Endothelial cell of umbilical vein (primary cell): ENCODE measurements around the gene COL4A2. TPM values are rescaled to one million over a fixed set of nuclear protein-coding genes. Genes with fewer than 3 reads are reported as not detected.

Experiments
- BruUV-seq: library from RNA; stranded (reverse); fragments of 400-500 nt; replicated peaks from 2 replicates; lab custom pipeline; 2021; lab: Mats Ljungman, UMichigan
- CTCF ChIA-PET: fragments of 300-600, 350-600 bp; sonication (Branson Sonifier 250); formaldehyde crosslinking; loops from one replicate; lab custom pipeline; 2021; ENCODE audit warnings: antibody characterized with exemption, inconsistent platforms; lab: Charles Lee
- POLR2A ChIA-PET: fragments of 300-600, 350-600 bp; sonication (Branson Sonifier 250); formaldehyde crosslinking; loops from one replicate; lab custom pipeline; 2021; ENCODE audit warnings: antibody characterized with exemption, inconsistent platforms; lab: Charles Lee
- DNase-seq: peaks from one replicate; pipeline ENCODE4 v3.0.0-alpha.2; 2011; ENCODE audit warnings: low read depth, low spot score
- FAIRE-seq: peaks from 2 replicates; lab custom pipeline; 2011; peaks lifted over from hg19 to GRCh38; lab: Jason Lieb, UNC
- H2AFZ ChIP-seq: 2 replicates; pipeline ENCODE4 v1.6.0; 2012; ENCODE audit warnings: low read depth, low read length, control low read depth, inconsistent platforms
- H3K27ac ChIP-seq: 2 replicates; pipeline ENCODE4 v1.5.1; 2011; ENCODE audit warnings: low read depth, mild to moderate bottlenecking, control low read depth, low read length, moderate library complexity; ENCODE audit not compliant: insufficient read depth
- H3K27me3 ChIP-seq, 2 experiments: 2 replicates each; pipeline versions ENCODE4 v1.6.0 to v1.6.1; 2011; ENCODE audit warnings: low read length in 2 of 2, mixed read lengths in 1 of 2; ENCODE audit not compliant: control insufficient read depth in 2 of 2, insufficient read depth in 2 of 2
- H3K36me3 ChIP-seq, 2 experiments: 2 replicates in 1 of 2; 3 replicates in 1 of 2; pipeline ENCODE4 v1.5.1; 2011; ENCODE audit warnings: low read length in 2 of 2, mild to moderate bottlenecking in 1 of 2, moderate library complexity in 1 of 2; ENCODE audit not compliant: control insufficient read depth in 2 of 2, insufficient read depth in 2 of 2; ENCODE audit errors: extremely low read depth in 1 of 2
- H3K4me1 ChIP-seq: 3 replicates; pipeline ENCODE4 v1.5.1; 2011; ENCODE audit warnings: mild to moderate bottlenecking, low read length; ENCODE audit not compliant: control insufficient read depth, insufficient read depth; ENCODE audit errors: extremely low read depth
- H3K4me2 ChIP-seq: 2 replicates; pipeline ENCODE4 v1.6.1; 2011; ENCODE audit warnings: low read length, control low read depth, mixed read lengths; ENCODE audit not compliant: insufficient read depth
- H3K4me3 ChIP-seq, 3 experiments: fragments of 200-600 bp in 1 of 3; sonication (generic), shearing (Covaris generic) in 1 of 3; replicated peaks in 1 of 3; 2 replicates each; pipeline ENCODE4 v1.5.1; 2011 to 2016; ENCODE audit warnings: control low read depth in 3 of 3, low read length in 3 of 3, mild to moderate bottlenecking in 2 of 3, inconsistent platforms in 1 of 3, low read depth in 1 of 3, moderate library complexity in 1 of 3; ENCODE audit not compliant: insufficient read depth in 1 of 3
- H3K79me2 ChIP-seq: 2 replicates; pipeline ENCODE4 v1.6.0; 2012; ENCODE audit warnings: low read length, inconsistent platforms; ENCODE audit not compliant: control insufficient read depth, insufficient read depth
- H3K9ac ChIP-seq: replicated peaks from 2 replicates; pipeline ENCODE3; 2011; ENCODE audit warnings: low read length, control low read depth; ENCODE audit not compliant: insufficient read depth; ENCODE audit errors: extremely low read depth
- H3K9me1 ChIP-seq: replicated peaks from 3 replicates; pipeline ENCODE4 v1.6.0; 2011; ENCODE audit warnings: mild to moderate bottlenecking, low read length; ENCODE audit not compliant: control insufficient read depth, insufficient read depth; ENCODE audit errors: extremely low read depth
- H3K9me3 ChIP-seq: replicated peaks from 2 replicates; pipeline ENCODE4 v1.5.1; 2012; ENCODE audit warnings: low read length, inconsistent platforms; ENCODE audit not compliant: control insufficient read depth, insufficient read depth
- H4K20me1 ChIP-seq: replicated peaks from 2 replicates; pipeline ENCODE3; 2011; ENCODE audit warnings: mild to moderate bottlenecking, low read length; ENCODE audit not compliant: control insufficient read depth, insufficient read depth; ENCODE audit errors: extremely low read depth
- CTCF ChIP-seq, 2 donors: IDR thresholded peaks; 1 replicate in 1 of 2; 2 replicates in 1 of 2; pipeline ENCODE4 v1.5.1; 2011; ENCODE audit warnings: low read length in 2 of 2, mild to moderate bottlenecking in 2 of 2, moderate library complexity in 2 of 2, control low read depth in 1 of 2, inconsistent platforms in 1 of 2, low read depth in 1 of 2; ENCODE audit not compliant: insufficient read depth in 1 of 2; ENCODE audit errors: extremely low read depth in 1 of 2
- EZH2 ChIP-seq: IDR thresholded peaks from 2 replicates; pipeline ENCODE4 v1.6.1; 2012; ENCODE audit warnings: borderline replicate concordance, low read depth, mild to moderate bottlenecking, moderate library complexity, low read length, inconsistent platforms; ENCODE audit not compliant: severe bottlenecking
- FOS ChIP-seq: IDR thresholded peaks from 2 replicates; pipeline ENCODE4 v1.6.1; 2011; ENCODE audit warnings: mild to moderate bottlenecking, low read length, moderate library complexity, borderline replicate concordance; ENCODE audit not compliant: insufficient read depth
- GATA2 ChIP-seq: IDR thresholded peaks from 2 replicates; pipeline ENCODE4 v1.7.0; 2011; ENCODE audit warnings: low read depth, mild to moderate bottlenecking, moderate library complexity, mixed read lengths, low read length; ENCODE audit not compliant: insufficient read length, insufficient read depth
- JUN ChIP-seq: IDR thresholded peaks from 2 replicates; pipeline ENCODE4 v1.6.1; 2011; ENCODE audit warnings: borderline replicate concordance, low read depth; ENCODE audit not compliant: insufficient read length, insufficient read depth
- MAX ChIP-seq: IDR thresholded peaks from 2 replicates; pipeline ENCODE4 v1.6.1; 2011; ENCODE audit not compliant: insufficient read depth, insufficient read length
- MYC ChIP-seq: IDR thresholded peaks from one replicate; pipeline ENCODE4 v1.6.1; 2011; ENCODE audit warnings: mild to moderate bottlenecking, low read depth, low read length
- dilution Hi-C: fragments of 300-500 bp; cut with MboI; formaldehyde crosslinking; loops from one replicate; pipeline ENCODE4 v1.15.0; 2019; ENCODE audit warnings: low sequenced_read_pairs; ENCODE audit not compliant: extremely low pct_ligation_motif_present
- intact Hi-C: fragments of 100-400 bp; cut with micrococcal nuclease; formaldehyde crosslinking; loops from one replicate; pipeline ENCODE4 v1.10.0; 2022
- polyA plus RNA-seq, 4 experiments: library from polyadenylated mRNA; depleted of rRNA in 3 of 4; stranded (reverse) in 3 of 4; unstranded in 1 of 4; fragments of >200 nt; gene quantifications; 2 replicates each; pipeline versions ENCODE4 v1.2.1 to v1.2.3, GENCODE V29; 2011 to 2012; ENCODE audit warnings: missing spikeins in 1 of 4
- total RNA-seq: library from RNA; stranded (reverse); gene quantifications from 2 replicates; pipeline ENCODE4 v1.2.3, GENCODE V29; 2021

COL4A2 gene
- total and polyA plus RNA-seq, 2 donors (not counting 3 experiments of a cell fraction or from before 2014, with no cell fraction given): 792 to 940 TPM

GRCh38 chr13:110455941-110456340 lies 148.9 kb downstream of the COL4A2 start:
- no peak overlapping the region for H2AFZ ChIP-seq
- intact Hi-C loops: loop anchor here (1.0 to 5.0 kb wide), 2 partner anchors 234 to 361 kb away; no protein-coding TSS in a partner anchor
- H4K20me1 ChIP-seq: no peaks in the 10 kb centered on the region
- H3K27me3 ChIP-seq: no peaks in the 10 kb centered on the region
- no peaks in the 10 kb centered on the region for H3K4me1 ChIP-seq
- H3K9me1 ChIP-seq: no peaks in the 10 kb centered on the region
- DNase-seq (peak; percentile 62), FAIRE-seq (peak; percentile 82)
- H3K4me3 ChIP-seq: no peak overlapping the region
- no peak overlapping the region for H3K4me2 ChIP-seq
- H3K9me3 ChIP-seq: no peaks in the 10 kb centered on the region
- H3K9ac ChIP-seq: no peak overlapping the region
- POLR2A ChIA-PET: no interaction called here
- TF ChIP-seq JUN: no peak
- TF ChIP-seq GATA2: no peak
- TF ChIP-seq CTCF (IDR thresholded peaks at IDR 0.05; ENCODE audit: extremely low read depth in 1 of 2, insufficient read depth in 1 of 2, low read depth in 1 of 2, low read length in 2 of 2): peak; percentile 83 to 90
- TF ChIP-seq EZH2: no peak
- TF ChIP-seq MAX: no peak
- TF ChIP-seq MYC: no peak
- TF ChIP-seq FOS: no peak
- H3K36me3 ChIP-seq: peaks cover 13 to 20% of the 10 kb centered on the region in 2 experiments
- H3K79me2 ChIP-seq: no peaks in the 10 kb centered on the region
- CTCF ChIA-PET: interaction anchor here (0.6 to 2.2 kb wide), 51 partner anchors 9 to 1988 kb away, joined by 3 to 22 read pairs (median 4); partner anchors contain the start of genes ANKRD10 and RAB20
- dilution Hi-C loops: no loop called here
- no TSS peak for BruUV-seq
- no peak overlapping the region for H3K27ac ChIP-seq
